Measurements from ENCODE around the gene KRT79. TPM values are rescaled to one million over a fixed set of nuclear protein-coding genes. Genes with fewer than 3 reads are reported as not detected.
"Not testable (repeated sequence)": the region's sequence is repeated elsewhere in the genome, so short reads cannot be mapped to it uniquely, and the experiment has no call there.

KRT79 gene
- total RNA-seq, 1 donor from 2014 or later = not detected

DNA sequence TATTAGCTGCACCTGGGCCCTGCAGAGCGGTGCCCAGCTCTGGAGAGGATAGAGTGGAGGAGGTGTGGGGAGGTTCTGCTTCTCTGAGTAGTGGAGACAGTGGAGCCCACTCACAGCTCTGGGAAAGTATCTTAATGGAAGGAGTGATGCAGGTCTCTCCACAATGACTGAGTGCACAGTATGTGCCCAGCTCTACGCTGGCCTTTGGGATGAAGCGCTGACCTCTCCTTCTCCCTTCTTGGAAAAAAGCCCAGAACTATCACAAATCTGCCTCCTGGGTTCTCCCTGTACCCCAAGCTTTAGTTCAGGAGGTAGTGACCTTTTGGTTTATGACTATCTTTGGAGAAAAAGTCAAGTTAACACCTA lies 37.7 kb downstream of the KRT79 start:
- Mint-ChIP-seq H3K27me3 (ENCODE audit: unreplicated experiment) (peaks cover 2% of the 10 kb centered on the region), H3K4me3 (ENCODE audit: unreplicated experiment) (no peak overlapping the region), H3K36me3 (ENCODE audit: low read depth, unreplicated experiment) (no peaks in the 10 kb centered on the region), H3K4me1 (ENCODE audit: unreplicated experiment) (no peaks in the 10 kb centered on the region), H3K9me3 (ENCODE audit: unreplicated experiment) (no peaks in the 10 kb centered on the region), H3K27ac (ENCODE audit: unreplicated experiment) (no peak overlapping the region)
- TF ChIP-seq, protein P1, sequence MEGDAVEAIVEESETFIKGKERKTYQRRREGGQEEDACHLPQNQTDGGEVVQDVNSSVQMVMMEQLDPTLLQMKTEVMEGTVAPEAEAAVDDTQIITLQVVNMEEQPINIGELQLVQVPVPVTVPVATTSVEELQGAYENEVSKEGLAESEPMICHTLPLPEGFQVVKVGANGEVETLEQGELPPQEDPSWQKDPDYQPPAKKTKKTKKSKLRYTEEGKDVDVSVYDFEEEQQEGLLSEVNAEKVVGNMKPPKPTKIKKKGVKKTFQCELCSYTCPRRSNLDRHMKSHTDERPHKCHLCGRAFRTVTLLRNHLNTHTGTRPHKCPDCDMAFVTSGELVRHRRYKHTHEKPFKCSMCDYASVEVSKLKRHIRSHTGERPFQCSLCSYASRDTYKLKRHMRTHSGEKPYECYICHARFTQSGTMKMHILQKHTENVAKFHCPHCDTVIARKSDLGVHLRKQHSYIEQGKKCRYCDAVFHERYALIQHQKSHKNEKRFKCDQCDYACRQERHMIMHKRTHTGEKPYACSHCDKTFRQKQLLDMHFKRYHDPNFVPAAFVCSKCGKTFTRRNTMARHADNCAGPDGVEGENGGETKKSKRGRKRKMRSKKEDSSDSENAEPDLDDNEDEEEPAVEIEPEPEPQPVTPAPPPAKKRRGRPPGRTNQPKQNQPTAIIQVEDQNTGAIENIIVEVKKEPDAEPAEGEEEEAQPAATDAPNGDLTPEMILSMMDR (IDR thresholded peaks at IDR 0.05; ENCODE audit: unreplicated experiment) = no peak
- DNase-seq (ENCODE audit: low spot score) = no peak

DNA sequence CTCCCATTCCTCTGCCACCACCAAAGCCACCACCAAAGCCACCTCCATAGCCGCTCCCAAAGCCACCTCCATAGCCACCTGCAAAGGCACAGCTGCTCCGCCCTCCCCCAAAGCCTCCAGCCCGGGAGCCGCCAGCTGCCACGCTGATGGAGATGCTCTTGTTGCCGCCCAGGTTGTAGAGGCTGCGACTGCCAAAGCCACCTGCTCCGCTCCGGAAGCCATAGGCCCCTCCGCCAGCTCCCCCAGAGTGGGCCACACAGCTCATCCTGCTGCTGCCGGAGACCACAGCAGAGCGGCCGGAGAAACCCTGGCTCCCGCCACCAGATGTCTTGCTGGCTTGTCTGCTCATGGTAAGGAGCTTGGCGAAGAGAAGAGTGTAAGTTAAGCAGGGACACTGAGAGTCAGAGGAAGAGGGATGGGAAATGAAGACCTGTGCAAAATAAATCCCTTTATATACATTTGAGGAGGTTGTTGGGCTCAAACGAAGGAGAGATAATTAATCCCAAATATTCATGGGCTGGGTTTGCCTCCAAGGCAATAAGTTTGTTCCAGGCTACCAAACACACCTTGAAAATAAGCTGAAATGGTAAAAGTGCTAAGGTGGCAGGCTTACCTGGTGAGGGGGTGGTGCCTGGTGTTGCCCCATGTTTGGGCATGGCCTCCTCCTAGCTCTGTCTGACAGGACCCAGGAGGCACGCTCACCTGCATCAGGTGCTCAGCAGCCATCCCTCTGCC lies 38.2 kb downstream of the KRT79 start, which contains the start of gene KRT3:
TSS of gene KRT3 (minus strand) at position 424 of the 735 bp plus-strand sequence. CDS start at position 349, 75 bp downstream.
- Mint-ChIP-seq H3K4me1 (ENCODE audit: unreplicated experiment) (no peaks in the 10 kb centered on the region), H3K36me3 (ENCODE audit: low read depth, unreplicated experiment) (no peaks in the 10 kb centered on the region), H3K4me3 (ENCODE audit: unreplicated experiment) (no peak within 1 kb of the TSS), H3K9me3 (ENCODE audit: unreplicated experiment) (no peaks in the 10 kb centered on the region), H3K27ac (ENCODE audit: unreplicated experiment) (no peak within 1 kb of the TSS), H3K27me3 (ENCODE audit: unreplicated experiment) (peaks cover 2% of the 10 kb centered on the region)
- TF ChIP-seq, protein P1 (IDR thresholded peaks at IDR 0.05; ENCODE audit: unreplicated experiment) = no peak
- DNase-seq (ENCODE audit: low spot score) = no peak

DNA sequence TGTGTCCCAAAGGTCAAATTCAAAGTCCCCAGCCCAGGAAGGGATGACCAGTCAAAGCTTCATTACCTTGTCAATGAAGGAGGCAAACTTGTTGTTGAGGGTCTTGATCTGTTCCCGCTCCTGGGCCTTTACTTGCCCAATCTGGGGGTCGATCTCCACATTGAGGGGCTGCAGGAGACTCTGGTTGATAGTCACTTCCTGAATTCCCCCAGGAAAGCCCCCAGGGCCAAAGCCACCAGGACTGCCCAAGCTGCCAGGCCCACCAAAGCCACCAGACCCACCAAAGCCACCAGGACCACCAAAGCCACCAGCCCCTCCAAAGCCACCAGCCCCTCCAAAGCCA lies 38.8 kb downstream of the KRT79 start:
- H3K9me3 Mint-ChIP-seq (ENCODE audit: unreplicated experiment); H3K27me3 Mint-ChIP-seq (ENCODE audit: unreplicated experiment); H3K4me3 Mint-ChIP-seq (ENCODE audit: unreplicated experiment); H3K4me1 Mint-ChIP-seq (ENCODE audit: unreplicated experiment); DNase-seq (ENCODE audit: low spot score); H3K27ac Mint-ChIP-seq (ENCODE audit: unreplicated experiment); H3K36me3 Mint-ChIP-seq (ENCODE audit: low read depth, unreplicated experiment): not testable (repeated sequence)

GRCh38 chr12:52794479-52795331 lies 39.4 kb downstream of the KRT79 start:
- DNase-seq (ENCODE audit: low spot score) = no peak
- H3K9me3 Mint-ChIP-seq (ENCODE audit: unreplicated experiment) = no peaks in the 10 kb centered on the region
- no peaks in the 10 kb centered on the region for H3K4me1 Mint-ChIP-seq (ENCODE audit: unreplicated experiment)
- H3K27me3 Mint-ChIP-seq (ENCODE audit: unreplicated experiment) = peaks cover 2% of the 10 kb centered on the region
- TF ChIP-seq, protein P1 (IDR thresholded peaks at IDR 0.05; ENCODE audit: unreplicated experiment) = no peak
- no peaks in the 10 kb centered on the region for H3K36me3 Mint-ChIP-seq (ENCODE audit: low read depth, unreplicated experiment)
- no peak overlapping the region for H3K4me3 Mint-ChIP-seq (ENCODE audit: unreplicated experiment)
- H3K27ac Mint-ChIP-seq (ENCODE audit: unreplicated experiment) = no peak overlapping the region

DNA sequence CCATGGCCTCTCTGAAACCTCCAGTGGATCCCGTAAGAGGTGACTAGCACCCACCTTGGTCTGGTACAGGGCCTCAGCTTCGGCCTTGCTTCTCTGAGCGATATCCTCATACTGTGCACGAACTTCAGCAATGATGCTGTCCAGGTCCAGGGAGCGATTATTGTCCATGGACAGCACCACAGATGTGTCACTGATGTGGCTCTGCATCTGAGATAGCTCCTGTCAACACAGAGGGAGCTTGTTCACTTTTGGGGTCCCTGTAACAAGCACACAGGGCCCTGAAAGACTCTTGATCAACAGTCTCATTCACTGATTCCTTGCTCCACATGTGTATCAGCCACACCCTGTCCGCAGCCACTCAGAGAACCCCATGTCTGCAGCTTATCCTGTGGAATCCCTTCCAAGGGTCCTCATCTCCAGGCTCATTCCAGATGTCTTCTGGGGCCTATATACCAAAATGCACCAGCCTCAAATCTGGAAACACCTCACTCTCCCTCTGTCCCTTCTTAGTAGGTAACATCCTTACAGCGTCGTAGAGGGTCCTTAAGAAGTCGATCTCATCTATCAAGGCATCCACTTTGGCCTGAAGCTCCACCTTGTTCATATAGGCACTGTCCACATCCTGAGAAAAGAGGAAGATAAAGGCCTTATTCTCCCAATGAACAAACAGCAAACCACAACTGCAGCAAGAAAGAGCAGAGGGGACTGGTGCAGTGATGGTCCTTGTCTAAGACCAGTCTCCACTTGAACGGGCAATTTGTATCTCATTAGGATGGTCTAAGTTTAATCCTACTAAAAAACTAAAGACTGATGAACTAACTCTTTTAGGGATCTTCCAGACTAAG lies 41.7 kb downstream of the KRT79 start:
- H3K9me3 Mint-ChIP-seq (ENCODE audit: unreplicated experiment) = no peaks in the 10 kb centered on the region
- no peaks in the 10 kb centered on the region for H3K36me3 Mint-ChIP-seq (ENCODE audit: low read depth, unreplicated experiment)
- no peak for DNase-seq (ENCODE audit: low spot score)
- H3K4me1 Mint-ChIP-seq (ENCODE audit: unreplicated experiment) = no peaks in the 10 kb centered on the region
- H3K27me3 Mint-ChIP-seq (ENCODE audit: unreplicated experiment) = peaks cover 5% of the 10 kb centered on the region
- H3K27ac Mint-ChIP-seq (ENCODE audit: unreplicated experiment) = no peak overlapping the region
- TF ChIP-seq, protein P1 (IDR thresholded peaks at IDR 0.05; ENCODE audit: unreplicated experiment) = no peak
- H3K4me3 Mint-ChIP-seq (ENCODE audit: unreplicated experiment) = no peak overlapping the region

Data from endothelial cell (in vitro differentiated cells).